Measurements from ENCODE around the gene NDUFA11. TPM values are rescaled to one million over a fixed set of nuclear protein-coding genes. Genes with fewer than 3 reads are reported as not detected.

NDUFA11 gene
- total and polyA plus RNA-seq, 2 of the 13 experiments (the other 11 are each of a cell fraction or from before 2014, with no cell fraction given): 286 to 378 TPM

DNA sequence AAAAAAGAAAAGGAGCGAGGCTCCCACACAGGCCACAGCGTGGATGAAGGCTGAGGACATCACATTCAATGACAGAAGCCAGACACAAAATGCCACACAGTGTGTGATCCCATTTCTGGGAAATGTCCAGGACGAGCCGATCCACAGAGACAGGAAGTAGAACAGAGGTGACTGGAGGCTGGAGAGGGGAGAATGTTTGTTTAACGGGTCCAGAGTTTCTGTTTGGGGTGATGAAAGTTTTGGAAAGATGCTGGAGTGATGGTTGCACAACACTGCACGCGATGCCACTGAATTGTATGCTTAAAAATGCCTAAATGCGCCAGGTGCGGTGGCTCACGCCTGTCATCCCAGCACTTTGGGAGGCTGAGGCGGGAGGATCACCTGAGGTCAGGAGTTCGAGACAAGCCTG, 32.6 kb downstream of the NDUFA11 start (continued):
- TF ChIP-seq NBN (conservative IDR thresholded peaks at IDR 0.05) (no peak), KLF13 (CRISPR knock-in tag; IDR thresholded peaks at IDR 0.05) (no peak), THYN1 (CRISPR knock-in tag; IDR thresholded peaks at IDR 0.05; ENCODE audit: borderline replicate concordance, low read depth) (no peak), EED (CRISPR knock-in tag; IDR thresholded peaks at IDR 0.05) (no peak), ERF (CRISPR knock-in tag; IDR thresholded peaks at IDR 0.05) (peak; percentile 92), KDM2A (CRISPR knock-in tag; IDR thresholded peaks at IDR 0.05; ENCODE audit: borderline replicate concordance, low read depth) (peak; percentile 86), GATAD1 (CRISPR knock-in tag; IDR thresholded peaks at IDR 0.05) (peak; percentile 74), ZMYM4 (CRISPR knock-in tag; IDR thresholded peaks at IDR 0.05) (peak; percentile 85), ZSCAN22 (CRISPR knock-in tag; IDR thresholded peaks at IDR 0.05) (no peak), ATF7 (IDR thresholded peaks at IDR 0.05) (peak; percentile 37; the same call in 1 of the 2 replicates), ATF7 (CRISPR knock-in tag; IDR thresholded peaks at IDR 0.05) (peak; percentile 87; the same call in 1 of the 2 replicates), HOXA7 (CRISPR knock-in tag; IDR thresholded peaks at IDR 0.05) (no peak), RXRB (CRISPR knock-in tag; IDR thresholded peaks at IDR 0.05; ENCODE audit: borderline replicate concordance) (peak; percentile 100), NFKB2 (CRISPR knock-in tag; IDR thresholded peaks at IDR 0.05; ENCODE audit: borderline replicate concordance) (no peak; the same call in 1 of the 2 replicates), RBAK (CRISPR knock-in tag; IDR thresholded peaks at IDR 0.05) (peak; percentile 62; the same call in 1 of the 2 replicates), MZF1 (CRISPR knock-in tag; IDR thresholded peaks at IDR 0.05; ENCODE audit: borderline replicate concordance) (no peak; the same call in 1 of the 2 replicates), CCAR2 (optimal IDR thresholded peaks at IDR 0.05; ENCODE audit: low read depth, low read length) (no peak), CEBPG (CRISPR knock-in tag; IDR thresholded peaks at IDR 0.05) (peak; percentile 99), ZNF136 (CRISPR knock-in tag; IDR thresholded peaks at IDR 0.05; ENCODE audit: low read depth) (no peak), DNMT1 (CRISPR knock-in tag; IDR thresholded peaks at IDR 0.05) (0 out of 2 replicates have a peak, but pooled peaks have one; percentile 66), JUNB (CRISPR knock-in tag; IDR thresholded peaks at IDR 0.05; ENCODE audit: borderline replicate concordance) (peak; percentile 60; the same call in 1 of the 2 replicates), ZFP90 (CRISPR knock-in tag; IDR thresholded peaks at IDR 0.05; ENCODE audit: borderline replicate concordance) (no peak; the same call in 1 of the 2 replicates), ZNF12 (CRISPR knock-in tag; IDR thresholded peaks at IDR 0.05) (peak; percentile 85; the same call in 1 of the 2 replicates), KLF11 (CRISPR knock-in tag; IDR thresholded peaks at IDR 0.05) (peak; percentile 78; the same call in 1 of the 2 replicates), CENPT (CRISPR knock-in tag; IDR thresholded peaks at IDR 0.05; ENCODE audit: low read depth) (no peak), GPN1 (CRISPR knock-in tag; IDR thresholded peaks at IDR 0.05; ENCODE audit: borderline replicate concordance) (no peak), POLR2AphosphoS2 (IDR thresholded peaks at IDR 0.05; ENCODE audit: low read depth, low read length) (no peak)
- TF ChIP-seq, protein P1, sequence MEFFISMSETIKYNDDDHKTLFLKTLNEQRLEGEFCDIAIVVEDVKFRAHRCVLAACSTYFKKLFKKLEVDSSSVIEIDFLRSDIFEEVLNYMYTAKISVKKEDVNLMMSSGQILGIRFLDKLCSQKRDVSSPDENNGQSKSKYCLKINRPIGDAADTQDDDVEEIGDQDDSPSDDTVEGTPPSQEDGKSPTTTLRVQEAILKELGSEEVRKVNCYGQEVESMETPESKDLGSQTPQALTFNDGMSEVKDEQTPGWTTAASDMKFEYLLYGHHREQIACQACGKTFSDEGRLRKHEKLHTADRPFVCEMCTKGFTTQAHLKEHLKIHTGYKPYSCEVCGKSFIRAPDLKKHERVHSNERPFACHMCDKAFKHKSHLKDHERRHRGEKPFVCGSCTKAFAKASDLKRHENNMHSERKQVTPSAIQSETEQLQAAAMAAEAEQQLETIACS (CRISPR knock-in tag; IDR thresholded peaks at IDR 0.05): no peak
- TF ChIP-seq, protein P2, sequence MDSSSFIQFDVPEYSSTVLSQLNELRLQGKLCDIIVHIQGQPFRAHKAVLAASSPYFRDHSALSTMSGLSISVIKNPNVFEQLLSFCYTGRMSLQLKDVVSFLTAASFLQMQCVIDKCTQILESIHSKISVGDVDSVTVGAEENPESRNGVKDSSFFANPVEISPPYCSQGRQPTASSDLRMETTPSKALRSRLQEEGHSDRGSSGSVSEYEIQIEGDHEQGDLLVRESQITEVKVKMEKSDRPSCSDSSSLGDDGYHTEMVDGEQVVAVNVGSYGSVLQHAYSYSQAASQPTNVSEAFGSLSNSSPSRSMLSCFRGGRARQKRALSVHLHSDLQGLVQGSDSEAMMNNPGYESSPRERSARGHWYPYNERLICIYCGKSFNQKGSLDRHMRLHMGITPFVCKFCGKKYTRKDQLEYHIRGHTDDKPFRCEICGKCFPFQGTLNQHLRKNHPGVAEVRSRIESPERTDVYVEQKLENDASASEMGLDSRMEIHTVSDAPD (CRISPR knock-in tag; IDR thresholded peaks at IDR 0.05): peak; percentile 97
- TF ChIP-seq, protein P3, sequence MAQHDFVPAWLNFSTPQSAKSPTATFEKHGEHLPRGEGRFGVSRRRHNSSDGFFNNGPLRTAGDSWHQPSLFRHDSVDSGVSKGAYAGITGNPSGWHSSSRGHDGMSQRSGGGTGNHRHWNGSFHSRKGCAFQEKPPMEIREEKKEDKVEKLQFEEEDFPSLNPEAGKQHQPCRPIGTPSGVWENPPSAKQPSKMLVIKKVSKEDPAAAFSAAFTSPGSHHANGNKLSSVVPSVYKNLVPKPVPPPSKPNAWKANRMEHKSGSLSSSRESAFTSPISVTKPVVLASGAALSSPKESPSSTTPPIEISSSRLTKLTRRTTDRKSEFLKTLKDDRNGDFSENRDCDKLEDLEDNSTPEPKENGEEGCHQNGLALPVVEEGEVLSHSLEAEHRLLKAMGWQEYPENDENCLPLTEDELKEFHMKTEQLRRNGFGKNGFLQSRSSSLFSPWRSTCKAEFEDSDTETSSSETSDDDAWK (CRISPR knock-in tag; IDR thresholded peaks at IDR 0.05): no peak
